ENCODE data around the gene ITPRIP.

Gene ITPRIP

GRCh38 chr10:104340111-104340526 is 1.9 kb upstream of the ITPRIP start:
- no peak for FAIRE-seq
- TF ChIP-seq POLR2AphosphoS5 (IDR thresholded peaks at IDR 0.05; ENCODE audit: low read depth, low read length) (no peak), POLR2A (IDR thresholded peaks at IDR 0.05; ENCODE audit: low read depth, low read length) (no peak), TAF1 (IDR thresholded peaks at IDR 0.05; ENCODE audit: borderline replicate concordance, low read depth, low read length) (no peak)
- no peak for DNase-seq (ENCODE audit: insufficient read length)

- FAIRE-seq (no peak), DNase-seq (ENCODE audit: insufficient read length) (no peak)
- TF ChIP-seq POLR2AphosphoS5 (IDR thresholded peaks at IDR 0.05; ENCODE audit: low read depth, low read length), result no peak
- no peak for TF ChIP-seq TAF1 (IDR thresholded peaks at IDR 0.05; ENCODE audit: borderline replicate concordance, low read depth, low read length)
- no peak for TF ChIP-seq POLR2A (IDR thresholded peaks at IDR 0.05; ENCODE audit: low read depth, low read length)
Measured at GRCh38 chr10:104339469-104340110, 1.3 kb upstream of the ITPRIP start.

- TF ChIP-seq POLR2AphosphoS5 (IDR thresholded peaks at IDR 0.05; ENCODE audit: low read depth, low read length) (no peak), TAF1 (IDR thresholded peaks at IDR 0.05; ENCODE audit: borderline replicate concordance, low read depth, low read length) (no peak), POLR2A (IDR thresholded peaks at IDR 0.05; ENCODE audit: low read depth, low read length) (no peak)
- DNase-seq (ENCODE audit: insufficient read length) (no peak), FAIRE-seq (no peak)
Measured at GRCh38 chr10:104337521-104337984, 712 bp downstream of the ITPRIP start.

- FAIRE-seq (no peak), DNase-seq (ENCODE audit: insufficient read length) (no peak)
- no peak for TF ChIP-seq TAF1 (IDR thresholded peaks at IDR 0.05; ENCODE audit: borderline replicate concordance, low read depth, low read length)
Measured at GRCh38 chr10:104336821-104337467, 1.3 kb downstream of the ITPRIP start.

GRCh38 chr10:104334965-104335650 is 3.2 kb downstream of the ITPRIP start:
- no peak for DNase-seq (ENCODE audit: insufficient read length)
- FAIRE-seq, result no peak

GRCh38 chr10:104334561-104334960 is 3.7 kb downstream of the ITPRIP start:
- TF ChIP-seq POLR2A (IDR thresholded peaks at IDR 0.05; ENCODE audit: low read depth, low read length) (no peak), POLR2AphosphoS5 (IDR thresholded peaks at IDR 0.05; ENCODE audit: low read depth, low read length) (no peak), TAF1 (IDR thresholded peaks at IDR 0.05; ENCODE audit: borderline replicate concordance, low read depth, low read length) (no peak)
- DNase-seq (ENCODE audit: insufficient read length) (no peak), FAIRE-seq (no peak)

More at GRCh38 chr10:104334965-104335650, 3.2 kb downstream of the ITPRIP start:
- TF ChIP-seq POLR2A (IDR thresholded peaks at IDR 0.05; ENCODE audit: low read depth, low read length), result no peak
- no peak for TF ChIP-seq TAF1 (IDR thresholded peaks at IDR 0.05; ENCODE audit: borderline replicate concordance, low read depth, low read length)
- no peak for TF ChIP-seq POLR2AphosphoS5 (IDR thresholded peaks at IDR 0.05; ENCODE audit: low read depth, low read length)

GRCh38 chr10:104333728-104334373 is 4.4 kb downstream of the ITPRIP start:
- no peak for TF ChIP-seq TAF1 (IDR thresholded peaks at IDR 0.05; ENCODE audit: borderline replicate concordance, low read depth, low read length)
- TF ChIP-seq POLR2AphosphoS5 (IDR thresholded peaks at IDR 0.05; ENCODE audit: low read depth, low read length), result no peak
- TF ChIP-seq POLR2A (IDR thresholded peaks at IDR 0.05; ENCODE audit: low read depth, low read length), result no peak
- DNase-seq (ENCODE audit: insufficient read length), result no peak
- no peak for FAIRE-seq

GRCh38 chr10:104333032-104333727 is 5.1 kb downstream of the ITPRIP start:
- no peak for TF ChIP-seq POLR2AphosphoS5 (IDR thresholded peaks at IDR 0.05; ENCODE audit: low read depth, low read length)
- TF ChIP-seq TAF1 (IDR thresholded peaks at IDR 0.05; ENCODE audit: borderline replicate concordance, low read depth, low read length), result no peak
- no peak for TF ChIP-seq POLR2A (IDR thresholded peaks at IDR 0.05; ENCODE audit: low read depth, low read length)
- DNase-seq (ENCODE audit: insufficient read length) (no peak), FAIRE-seq (no peak)

GRCh38 chr10:104332243-104333031 is 5.8 kb downstream of the ITPRIP start:
- TF ChIP-seq POLR2AphosphoS5 (IDR thresholded peaks at IDR 0.05; ENCODE audit: low read depth, low read length) (no peak), TAF1 (IDR thresholded peaks at IDR 0.05; ENCODE audit: borderline replicate concordance, low read depth, low read length) (no peak), POLR2A (IDR thresholded peaks at IDR 0.05; ENCODE audit: low read depth, low read length) (no peak)
- DNase-seq (ENCODE audit: insufficient read length) (no peak), FAIRE-seq (no peak)

GRCh38 chr10:104331208-104331838 is 6.9 kb downstream of the ITPRIP start:
- TF ChIP-seq POLR2A (IDR thresholded peaks at IDR 0.05; ENCODE audit: low read depth, low read length) (no peak), POLR2AphosphoS5 (IDR thresholded peaks at IDR 0.05; ENCODE audit: low read depth, low read length) (no peak), TAF1 (IDR thresholded peaks at IDR 0.05; ENCODE audit: borderline replicate concordance, low read depth, low read length) (no peak)
- no peak for DNase-seq (ENCODE audit: insufficient read length)
- FAIRE-seq, result no peak
